Measurements from ENCODE around the gene NUDT21.
"Not testable (repeated sequence)": the region's sequence is repeated elsewhere in the genome, so short reads cannot be mapped to it uniquely, and the experiment has no call there.

NUDT21 gene

DNA sequence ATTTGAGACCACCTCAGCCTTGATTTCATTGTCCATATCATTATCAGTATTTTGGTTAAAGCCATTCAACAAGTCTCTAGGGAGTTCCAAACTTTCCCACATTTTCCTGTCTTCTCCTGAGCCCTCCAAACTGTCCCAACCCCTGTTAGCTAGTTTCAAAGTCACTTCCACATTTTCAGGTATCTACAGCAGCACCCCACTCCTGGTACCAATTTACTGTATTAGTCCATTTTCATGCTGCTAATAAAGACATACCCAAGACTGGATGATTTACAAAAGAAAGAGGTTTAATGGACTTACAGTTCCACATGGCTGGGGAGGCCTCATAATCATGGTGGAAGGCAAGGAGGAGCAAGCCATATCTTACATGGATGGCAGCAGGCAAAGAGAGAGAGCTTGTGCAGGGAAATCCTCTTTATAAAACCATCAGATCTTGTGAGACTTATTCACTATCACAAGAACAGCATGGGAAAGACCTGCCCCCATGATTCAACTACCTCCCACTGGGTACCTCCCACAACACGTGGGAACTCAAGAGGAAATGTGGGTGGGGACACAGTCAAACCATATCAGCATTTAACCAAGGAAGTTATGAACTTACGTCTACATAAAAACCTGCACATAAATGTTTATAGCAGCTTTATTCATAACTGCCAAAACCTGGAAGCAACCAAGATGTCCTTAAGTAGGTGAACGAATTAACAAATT, 70.2 kb downstream of the NUDT21 start:
- DNase-seq (ENCODE audit: low spot score): not testable (repeated sequence)

Measured in hepatic stellate cell (primary cell).